Stimulated activated CD4-positive, alpha-beta T cell treated with anti-CD3 and anti-CD28 coated beads, Interleukin-12 subunit alpha, Interleukin-12 subunit beta, amount 100 ng/mL, for 4 hours (primary cell): ENCODE measurements around the gene DCAF7.
A peak's percentile ranks its signal among the peaks of the same experiment; 100 is the strongest.

Experiments used
- DNase-seq: peaks from one replicate; pipeline ENCODE4 v3.0.0-alpha.2; 2020

Gene DCAF7, protein sequence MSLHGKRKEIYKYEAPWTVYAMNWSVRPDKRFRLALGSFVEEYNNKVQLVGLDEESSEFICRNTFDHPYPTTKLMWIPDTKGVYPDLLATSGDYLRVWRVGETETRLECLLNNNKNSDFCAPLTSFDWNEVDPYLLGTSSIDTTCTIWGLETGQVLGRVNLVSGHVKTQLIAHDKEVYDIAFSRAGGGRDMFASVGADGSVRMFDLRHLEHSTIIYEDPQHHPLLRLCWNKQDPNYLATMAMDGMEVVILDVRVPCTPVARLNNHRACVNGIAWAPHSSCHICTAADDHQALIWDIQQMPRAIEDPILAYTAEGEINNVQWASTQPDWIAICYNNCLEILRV

DNA sequence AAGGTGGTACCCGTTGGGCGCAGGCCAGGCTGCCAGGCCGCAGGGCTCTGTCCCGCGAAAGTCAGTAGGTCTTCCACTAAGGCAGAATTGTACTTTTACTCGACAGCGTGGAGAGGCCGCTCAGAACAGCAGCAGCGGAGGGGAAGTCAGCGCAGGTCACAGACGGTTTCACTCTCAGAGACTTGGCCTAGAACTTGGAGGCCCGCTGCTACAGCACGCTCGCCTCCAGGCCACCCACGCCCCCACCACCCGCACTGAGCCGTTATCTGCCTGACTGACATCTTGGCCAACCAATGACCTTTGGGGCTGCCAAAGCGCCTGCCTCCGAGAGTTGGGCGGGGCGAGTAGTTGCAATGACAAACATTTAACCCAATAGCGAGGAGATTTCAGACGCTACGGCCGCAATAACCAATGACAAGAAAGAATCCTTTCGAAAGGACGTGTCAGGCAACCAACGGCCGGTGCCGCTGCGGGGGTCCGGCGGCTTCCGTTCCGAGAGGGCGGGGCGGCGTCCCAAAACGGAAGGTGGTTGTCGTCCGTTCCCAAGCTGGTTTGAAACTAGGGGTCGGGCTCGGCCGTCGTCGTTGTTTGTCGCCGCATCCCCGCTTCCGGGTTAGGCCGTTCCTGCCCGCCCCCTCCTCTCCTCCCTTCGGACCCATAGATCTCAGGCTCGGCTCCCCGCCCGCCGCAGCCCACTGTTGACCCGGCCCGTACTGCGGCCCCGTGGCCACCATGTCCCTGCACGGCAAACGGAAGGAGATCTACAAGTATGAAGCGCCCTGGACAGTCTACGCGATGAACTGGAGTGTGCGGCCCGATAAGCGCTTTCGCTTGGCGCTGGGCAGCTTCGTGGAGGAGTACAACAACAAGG is at the start of gene DCAF7:
Gene DCAF7, plus strand, starts transcription at position 532 of the 871 bp plus-strand sequence. Its CDS starts 201 bp downstream, at position 733.
- DNase-seq = peak; percentile 99

DNA sequence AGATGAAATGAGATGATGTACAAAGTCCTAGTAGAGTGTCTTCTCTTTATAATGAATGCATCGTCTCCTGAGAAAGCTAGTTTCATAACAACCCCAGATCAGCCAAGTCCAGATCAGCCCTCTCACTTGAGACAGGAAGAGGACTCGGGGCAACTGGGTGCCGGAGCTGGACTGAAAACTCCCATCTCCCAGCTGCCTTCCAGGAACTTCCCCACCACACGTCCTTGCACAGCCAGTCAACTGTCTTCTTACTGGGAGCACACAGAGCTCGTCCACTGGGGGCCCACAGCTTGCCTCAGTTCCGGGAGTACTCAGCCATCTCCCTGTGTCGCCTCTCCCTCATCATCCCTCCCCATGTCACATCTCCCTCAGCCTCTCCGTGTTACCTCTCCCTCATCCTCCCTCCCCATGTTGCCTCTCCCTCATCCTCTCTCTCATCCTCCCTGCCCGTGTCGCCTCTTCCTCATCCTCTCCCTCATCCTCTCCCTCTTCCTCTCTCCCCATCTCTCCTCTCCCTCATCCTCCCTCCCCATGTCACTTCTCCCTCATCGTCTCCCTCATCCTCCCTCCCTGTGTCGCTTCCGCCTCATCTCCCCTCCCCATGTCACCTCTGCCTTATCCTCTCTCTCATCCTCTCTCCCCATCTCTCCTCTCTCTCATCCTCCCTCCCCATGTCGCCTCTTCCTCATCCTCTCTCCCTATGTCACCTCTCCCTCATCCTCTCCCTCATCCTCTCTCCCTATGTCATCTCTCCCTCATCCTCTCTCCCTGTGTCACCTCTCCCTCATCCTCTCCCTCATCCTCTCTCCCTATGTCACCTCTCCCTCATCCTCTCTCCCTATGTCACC is 49.5 kb upstream of the DCAF7 start:
- no peak for DNase-seq

DNA sequence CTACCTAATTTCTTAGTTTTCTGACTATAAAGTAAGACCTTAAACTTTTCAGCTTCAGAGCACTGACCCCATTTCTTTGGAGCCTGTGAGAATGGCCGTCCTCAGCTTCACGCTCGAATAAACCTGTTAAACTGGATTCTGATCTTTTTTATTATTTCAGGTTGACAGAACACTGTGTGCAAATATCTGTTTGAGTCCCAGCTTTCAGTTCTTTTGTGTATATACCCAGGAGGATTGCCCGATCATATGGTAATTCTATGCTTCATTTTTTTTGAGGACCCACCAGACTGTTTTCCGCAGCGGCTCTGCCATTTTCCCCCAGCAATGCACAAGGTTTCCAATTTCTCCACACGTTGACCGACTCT is 47.0 kb upstream of the DCAF7 start:
- DNase-seq = no peak

DNA sequence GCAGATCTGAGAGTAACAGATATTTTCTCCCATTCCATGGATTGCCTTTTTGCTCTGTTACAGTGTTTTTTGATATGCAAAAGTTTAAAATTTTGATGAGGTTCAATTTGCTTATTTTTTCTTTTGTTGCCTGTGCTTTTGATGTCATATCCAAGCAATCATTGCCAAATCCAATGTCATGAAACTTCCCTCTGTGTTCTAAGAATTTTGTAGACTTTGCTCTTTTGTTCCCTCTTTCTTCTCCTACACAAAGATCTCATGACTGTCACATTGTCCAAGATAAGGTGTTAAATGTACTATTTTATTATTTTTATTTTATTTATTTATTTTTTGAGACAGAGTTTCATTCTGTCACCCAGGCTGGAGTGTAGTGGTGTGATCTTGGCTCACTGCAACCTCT is 46.0 kb upstream of the DCAF7 start:
- no peak for DNase-seq

DNA sequence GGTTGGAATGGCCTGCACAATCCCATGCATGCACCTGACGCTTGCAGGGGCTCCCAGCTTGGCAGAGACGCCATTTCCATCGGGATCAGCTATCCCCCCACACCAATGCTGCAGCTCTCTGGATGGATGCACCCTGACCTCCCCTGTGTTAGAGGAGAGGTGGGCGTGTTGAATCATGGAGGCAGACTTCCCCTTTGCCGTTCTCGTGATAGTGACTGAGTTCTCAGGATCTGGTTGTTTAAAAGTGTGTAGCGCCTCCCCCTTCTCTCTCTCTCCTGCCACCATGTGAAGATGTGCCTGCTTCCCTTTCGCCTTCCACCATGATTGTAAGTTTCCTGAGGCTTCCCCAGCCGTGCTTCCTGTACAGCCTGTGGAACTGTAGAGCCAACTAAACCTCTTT is 44.9 kb upstream of the DCAF7 start:
- no peak for DNase-seq

DNA sequence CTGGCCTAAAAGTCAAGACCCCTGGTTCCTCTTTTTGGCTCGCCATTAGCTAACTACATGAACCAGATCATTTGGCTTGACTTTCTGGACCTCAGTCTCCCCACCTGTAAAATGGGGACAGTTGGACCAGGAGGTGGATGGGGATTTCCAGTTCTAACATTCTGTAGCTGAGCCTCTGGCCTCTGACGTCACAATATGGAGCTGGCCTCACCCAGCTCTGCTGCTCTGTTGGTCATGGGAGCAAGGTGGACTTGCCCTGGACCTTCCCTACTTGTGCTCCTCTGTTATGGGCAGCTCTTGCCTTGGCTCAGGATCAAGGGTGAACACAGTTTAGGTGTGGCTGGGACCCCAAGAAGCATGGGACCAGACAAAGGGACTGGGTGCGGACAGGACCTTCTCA is 43.6 kb upstream of the DCAF7 start:
- DNase-seq = no peak

DNA sequence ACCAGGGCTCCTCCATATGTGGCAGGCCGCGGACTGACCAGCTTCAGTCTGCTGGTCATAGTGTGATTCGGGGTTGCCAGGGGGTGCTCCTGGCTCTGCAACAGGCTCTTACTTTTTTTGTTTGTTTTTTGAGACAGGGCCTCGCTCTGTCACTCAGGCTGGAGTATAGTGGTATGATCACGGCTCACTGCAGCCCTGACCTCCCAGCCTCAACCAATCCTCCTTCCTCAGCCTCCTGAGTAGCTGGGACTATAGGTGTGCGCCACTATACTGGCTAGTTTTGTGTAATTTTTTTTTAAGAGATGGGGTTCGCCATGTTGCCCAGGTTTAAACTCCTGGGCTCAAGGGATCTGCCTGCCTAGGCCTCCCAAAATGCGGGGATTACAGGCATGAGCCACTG is 38.9 kb upstream of the DCAF7 start:
- DNase-seq = no peak

DNA sequence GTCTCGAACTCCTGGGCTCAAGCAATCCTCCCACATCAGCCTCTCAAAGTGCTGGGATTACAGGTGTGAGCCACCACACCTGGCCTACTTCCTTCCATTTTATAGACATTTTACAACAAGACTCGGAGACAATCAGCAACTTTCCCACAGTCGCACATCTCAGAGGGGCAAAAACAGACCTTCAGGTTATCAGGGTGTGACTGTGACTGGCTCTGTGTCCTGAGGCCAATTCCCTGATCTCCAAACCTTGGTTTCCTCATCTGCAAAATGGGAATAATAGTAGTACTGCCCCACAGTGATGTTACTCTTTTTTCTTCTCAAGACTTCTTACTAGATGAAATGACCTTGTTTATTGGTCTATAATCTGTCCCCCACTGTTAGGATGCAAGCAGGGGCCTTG is 37.9 kb upstream of the DCAF7 start:
- DNase-seq = no peak

DNA sequence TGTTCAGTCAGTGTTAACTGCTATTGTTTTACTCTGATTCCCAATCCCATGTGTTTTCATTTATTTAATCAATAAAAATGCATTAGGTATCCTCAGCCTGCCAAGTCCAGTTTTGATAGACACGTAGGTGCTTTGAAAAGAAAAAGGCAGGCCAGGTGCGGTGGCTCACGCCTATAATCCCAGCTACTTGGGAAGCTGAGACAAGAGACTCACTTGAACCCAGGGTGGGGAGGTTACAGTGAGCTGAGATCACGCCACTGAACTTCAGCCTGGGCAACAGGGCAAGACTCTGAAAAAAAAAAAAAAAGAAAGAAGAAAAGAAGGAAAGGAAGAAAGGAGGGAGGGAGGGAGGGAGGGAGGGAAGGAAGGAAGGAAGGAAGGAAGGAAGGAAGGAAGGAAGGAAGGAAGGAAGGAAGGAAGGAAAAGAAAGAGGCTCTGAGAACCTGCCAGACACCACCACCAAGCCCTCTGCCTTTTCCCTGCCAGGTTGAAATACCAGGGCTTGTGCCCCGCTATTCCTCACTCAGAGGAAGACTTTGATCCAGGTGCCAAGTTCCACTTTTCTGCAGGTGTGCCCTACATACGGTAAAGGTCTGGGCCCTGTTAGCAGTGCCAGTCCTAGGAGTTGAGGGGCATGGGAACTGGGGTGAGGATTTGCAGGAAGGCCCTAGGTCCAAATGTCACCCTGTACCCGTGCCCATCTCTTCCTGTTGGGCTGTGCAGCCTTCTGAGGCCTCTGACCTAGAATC is 37.2 kb upstream of the DCAF7 start:
- DNase-seq = no peak

DNA sequence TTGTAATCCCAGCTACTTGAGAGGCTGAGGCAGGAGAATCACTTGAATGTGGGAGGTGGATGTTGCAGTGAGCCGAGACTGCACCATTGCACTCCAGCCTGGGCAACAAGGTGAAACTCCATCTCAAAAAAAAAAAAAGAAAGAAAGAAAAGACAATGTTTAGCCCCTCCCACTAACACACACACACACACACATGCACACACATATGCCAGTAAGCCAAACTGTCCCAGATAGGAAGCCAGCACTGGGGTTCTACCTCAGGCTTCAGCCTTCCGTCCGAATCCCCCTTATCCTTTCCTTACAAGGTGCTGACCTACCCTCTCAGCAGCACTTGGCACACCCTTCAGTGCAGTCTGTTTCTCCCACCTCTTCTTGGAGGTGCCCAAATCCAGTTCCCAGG is 35.8 kb upstream of the DCAF7 start:
- no peak for DNase-seq

DNA sequence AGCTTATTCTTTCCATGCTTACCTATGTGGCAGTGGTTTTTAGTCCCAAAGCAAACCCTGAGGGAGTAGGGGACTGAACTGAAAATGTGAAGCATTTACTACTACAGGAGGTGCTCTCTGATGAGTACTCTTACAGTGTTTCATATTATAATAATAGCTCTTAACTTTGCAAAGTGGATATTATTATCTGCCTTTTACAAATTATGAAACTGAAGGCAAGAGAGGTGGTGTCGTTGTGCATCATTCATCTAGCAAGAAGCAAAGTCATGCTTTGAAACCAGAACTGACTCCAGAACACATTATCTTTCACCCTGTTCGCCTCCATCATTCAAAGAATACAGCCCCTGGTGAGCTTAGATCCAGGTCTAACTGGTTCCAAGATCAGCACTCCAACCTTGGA is 35.3 kb upstream of the DCAF7 start:
- DNase-seq = no peak

DNA sequence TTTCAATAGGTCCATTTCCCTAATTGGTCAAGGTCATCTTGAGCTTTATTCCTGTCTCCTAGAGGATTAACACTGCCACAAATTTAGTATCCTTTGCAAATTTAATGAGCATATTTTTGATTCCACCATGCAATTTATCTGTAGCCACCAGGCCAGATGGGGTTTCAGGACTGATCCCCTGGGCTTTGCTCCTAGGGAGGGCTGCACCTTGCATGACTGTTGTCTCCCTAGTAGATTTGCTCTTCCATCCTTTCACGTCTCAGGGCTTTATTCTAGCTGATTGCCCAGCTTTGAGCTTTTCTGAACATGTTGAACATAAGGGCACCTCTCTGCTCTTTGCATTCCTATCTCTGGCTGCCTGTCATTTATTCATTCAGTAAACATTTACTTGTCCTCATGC is 34.9 kb upstream of the DCAF7 start:
- DNase-seq = no peak

DNA sequence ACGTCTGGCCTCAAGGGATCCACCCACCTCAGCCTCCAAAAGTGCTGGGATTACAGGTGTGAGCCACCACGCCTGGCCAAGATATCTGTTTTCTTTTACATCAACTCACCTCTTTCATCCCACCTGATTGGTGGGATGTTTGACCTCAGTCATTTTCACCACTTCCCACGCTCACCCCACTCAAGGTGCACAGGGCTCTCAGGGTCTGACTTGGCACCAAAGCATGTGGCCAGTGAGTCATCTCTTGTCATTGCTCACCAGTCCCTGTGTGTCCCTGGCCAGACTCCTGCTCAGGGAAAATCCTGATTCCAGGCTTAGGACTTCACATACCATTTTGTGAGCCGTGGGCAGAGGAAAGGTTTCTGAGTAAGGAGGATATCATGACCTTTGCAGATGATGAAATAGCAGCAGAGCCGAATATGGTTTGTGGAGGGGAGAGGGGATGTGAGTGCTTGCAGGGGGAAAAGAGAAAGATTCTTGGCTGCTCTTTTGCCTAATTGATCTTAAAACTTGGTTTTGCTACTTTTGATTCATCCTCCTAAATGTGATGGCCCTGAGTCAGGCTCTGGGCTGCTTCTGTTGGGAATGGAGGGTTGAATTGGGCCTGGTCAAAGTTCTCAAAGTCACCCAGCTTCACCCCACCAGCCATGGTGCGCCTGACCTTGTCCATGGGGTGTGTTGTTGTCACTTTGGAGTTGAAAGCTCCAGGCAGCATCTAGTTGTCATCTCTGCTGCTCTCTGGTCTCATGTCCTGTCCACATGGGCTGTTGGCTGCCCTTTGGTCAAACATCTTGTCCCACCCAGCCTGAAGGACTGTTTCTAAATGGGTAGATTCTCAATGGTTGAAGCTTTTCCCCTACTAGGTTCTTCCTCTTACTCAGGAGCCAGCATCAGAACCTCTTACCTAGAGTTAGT is 33.1 kb upstream of the DCAF7 start:
- DNase-seq = no peak

DNA sequence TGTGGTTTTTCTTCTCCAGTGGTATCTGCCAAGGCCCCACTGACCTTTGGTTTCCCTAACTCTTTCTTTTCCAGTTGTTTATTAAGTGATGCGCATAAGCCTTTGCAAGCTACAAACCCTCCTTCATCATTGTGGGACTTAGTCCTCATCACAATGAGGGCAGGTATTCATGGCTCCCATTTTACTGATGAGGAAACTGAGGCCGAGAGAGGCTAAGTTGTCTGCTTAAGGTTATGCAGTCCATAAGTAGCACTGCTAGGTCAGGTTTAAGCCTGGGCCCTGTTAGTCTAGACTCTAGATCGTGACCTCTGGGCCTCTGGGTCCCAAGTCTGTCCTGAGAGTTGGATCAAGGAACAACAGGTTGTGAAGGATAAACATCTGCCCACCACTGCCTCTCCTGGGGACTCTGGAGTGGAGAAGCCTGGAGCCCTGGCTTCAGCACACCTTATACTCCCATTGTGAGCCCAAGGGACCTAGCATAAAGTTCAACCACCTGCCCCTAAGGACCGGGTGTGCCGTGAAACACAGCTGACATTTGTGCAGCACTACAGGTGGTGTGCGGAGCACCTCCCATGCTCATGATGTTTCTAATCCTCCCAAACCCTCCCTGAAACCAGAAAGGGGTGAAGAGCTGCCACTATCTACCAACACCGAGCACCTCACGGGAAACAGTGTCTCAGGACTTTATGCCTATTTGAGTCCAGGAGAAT is 32.3 kb upstream of the DCAF7 start:
- no peak for DNase-seq

DNA sequence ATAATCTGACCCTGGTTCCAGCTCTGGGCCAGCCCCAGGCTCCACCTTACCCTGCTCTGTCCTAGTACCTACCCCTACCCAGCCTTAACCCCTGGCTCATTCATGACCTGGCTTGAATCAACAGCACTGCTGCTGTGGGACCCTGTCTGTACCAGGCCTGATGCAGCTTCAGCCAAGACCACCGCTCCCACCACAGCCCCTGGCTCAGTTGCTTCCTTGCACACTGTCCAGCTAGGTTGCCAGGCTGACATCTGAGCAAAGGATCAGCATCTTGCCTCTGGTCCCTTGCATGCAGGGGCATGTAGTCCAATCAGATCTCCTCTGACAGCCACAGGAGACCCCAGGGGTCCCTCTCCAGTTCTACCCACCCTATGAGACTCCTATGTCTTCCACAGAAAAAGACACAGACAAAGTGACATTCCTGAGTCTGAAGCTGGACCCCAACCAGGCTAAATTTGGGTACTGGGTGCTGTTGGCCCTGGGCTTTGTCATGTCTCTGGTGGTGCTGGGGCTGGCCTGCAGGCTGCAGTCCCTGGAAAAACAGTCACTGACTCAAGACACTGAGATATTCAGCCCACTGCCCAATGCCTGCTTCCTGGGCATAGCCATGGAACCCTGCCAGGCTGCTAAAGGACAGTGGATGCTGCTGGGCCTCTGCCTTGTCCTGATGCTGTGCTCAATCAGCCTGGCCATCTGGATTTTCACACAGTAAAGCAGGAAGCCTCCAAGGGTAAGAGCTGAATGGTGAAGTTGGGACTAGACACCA is 31.0 kb upstream of the DCAF7 start:
- DNase-seq = no peak

DNA sequence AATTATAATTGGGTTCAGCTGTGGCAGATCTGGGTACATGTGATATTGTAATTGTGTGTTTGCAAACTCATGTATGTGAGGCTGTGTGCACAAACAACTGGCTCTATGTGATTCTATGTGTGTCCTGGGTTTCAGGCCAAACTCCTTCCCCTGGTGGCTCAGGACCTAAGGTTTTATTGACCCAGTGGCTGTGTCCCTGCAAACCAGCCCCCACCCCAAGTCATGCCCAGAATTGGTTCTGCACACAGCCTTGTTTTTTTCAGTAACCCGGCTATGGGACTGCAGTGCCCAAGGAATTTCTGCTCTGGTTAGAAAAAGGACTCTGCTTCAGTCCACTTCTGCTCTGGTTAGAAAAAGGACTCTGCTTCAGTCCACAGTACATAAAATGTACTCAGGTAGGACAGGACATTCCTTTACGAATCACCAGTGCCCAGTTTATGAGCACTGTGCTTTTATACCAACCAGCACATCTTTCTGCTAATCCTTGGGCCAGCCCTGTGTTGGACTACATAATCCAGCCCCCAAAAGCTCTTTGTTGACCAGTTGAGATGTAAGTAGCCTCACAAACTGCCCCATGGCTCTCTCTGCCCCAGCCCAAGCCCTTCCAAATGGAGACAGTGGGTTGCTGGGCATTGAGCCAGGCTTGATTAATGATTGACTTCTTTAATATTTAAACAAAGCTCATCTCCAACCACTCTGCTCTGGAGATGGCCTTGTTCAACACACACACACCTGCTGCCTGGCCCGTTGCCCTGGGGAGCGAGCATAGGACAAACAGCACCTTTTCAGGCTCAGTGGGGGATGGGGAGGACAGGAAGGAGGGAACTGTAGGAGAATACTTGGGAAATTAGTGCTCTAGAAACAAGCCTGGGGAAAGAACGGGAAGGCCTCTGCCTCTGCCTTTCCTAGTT is 30.1 kb upstream of the DCAF7 start:
- DNase-seq = no peak

DNA sequence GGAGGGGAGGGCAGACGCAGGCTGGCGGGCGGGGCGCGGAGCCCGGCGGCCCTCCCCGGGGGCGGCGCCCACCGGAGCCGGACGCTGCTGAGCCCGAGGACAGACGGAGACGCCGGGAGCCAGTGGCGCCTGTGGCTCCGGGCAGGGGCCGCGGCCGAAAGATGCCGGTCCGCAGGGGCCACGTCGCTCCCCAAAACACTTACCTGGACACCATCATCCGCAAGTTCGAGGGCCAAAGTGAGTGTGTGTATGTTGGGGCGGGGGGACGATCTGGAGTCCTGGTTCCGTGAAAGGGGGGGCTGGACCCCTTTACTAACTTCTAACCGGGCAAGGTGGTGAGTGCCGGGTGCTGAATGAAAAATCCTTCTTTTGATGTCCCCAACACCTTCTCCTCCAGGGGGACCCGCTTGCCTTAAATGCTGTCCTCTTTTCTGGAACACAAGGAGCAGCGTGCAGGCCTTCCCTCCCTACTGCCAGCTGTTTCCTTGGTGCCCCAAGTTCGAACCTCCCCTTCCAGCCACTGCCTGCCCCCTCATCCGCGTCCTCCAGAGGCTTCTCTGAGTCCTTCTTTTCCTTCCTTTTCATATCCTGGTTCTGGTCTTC is 26.9 kb upstream of the DCAF7 start, which contains the start of gene KCNH6:
Gene KCNH6, plus strand, starts transcription at position 106 of the 603 bp plus-strand sequence. Its CDS starts 56 bp downstream, at position 162.
- no peak for DNase-seq

DNA sequence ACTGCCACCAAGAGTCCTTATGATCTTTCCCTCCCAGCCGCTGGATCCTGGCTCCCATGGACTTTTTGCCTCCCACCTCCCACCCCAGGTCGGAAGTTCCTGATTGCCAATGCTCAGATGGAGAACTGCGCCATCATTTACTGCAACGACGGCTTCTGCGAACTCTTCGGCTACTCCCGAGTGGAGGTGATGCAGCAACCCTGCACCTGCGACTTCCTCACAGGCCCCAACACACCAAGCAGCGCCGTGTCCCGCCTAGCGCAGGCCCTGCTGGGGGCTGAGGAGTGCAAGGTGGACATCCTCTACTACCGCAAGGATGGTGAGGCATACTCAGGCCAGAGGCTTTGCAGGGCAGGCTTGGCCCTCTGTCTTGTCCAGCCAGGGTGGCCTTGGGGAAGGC is 26.2 kb upstream of the DCAF7 start:
- DNase-seq = no peak
